ENCODE measurements around the gene MISFA. TPM values are rescaled to one million over a fixed set of nuclear protein-coding genes. Genes with fewer than 3 reads are reported as not detected.

The MISFA gene
- total and polyA plus RNA-seq, 9 of the 15 experiments (the other 6 are each of a cell fraction or from before 2014, with no cell fraction given) = 1.6 to 6.3 (median 3.4) TPM

DNA sequence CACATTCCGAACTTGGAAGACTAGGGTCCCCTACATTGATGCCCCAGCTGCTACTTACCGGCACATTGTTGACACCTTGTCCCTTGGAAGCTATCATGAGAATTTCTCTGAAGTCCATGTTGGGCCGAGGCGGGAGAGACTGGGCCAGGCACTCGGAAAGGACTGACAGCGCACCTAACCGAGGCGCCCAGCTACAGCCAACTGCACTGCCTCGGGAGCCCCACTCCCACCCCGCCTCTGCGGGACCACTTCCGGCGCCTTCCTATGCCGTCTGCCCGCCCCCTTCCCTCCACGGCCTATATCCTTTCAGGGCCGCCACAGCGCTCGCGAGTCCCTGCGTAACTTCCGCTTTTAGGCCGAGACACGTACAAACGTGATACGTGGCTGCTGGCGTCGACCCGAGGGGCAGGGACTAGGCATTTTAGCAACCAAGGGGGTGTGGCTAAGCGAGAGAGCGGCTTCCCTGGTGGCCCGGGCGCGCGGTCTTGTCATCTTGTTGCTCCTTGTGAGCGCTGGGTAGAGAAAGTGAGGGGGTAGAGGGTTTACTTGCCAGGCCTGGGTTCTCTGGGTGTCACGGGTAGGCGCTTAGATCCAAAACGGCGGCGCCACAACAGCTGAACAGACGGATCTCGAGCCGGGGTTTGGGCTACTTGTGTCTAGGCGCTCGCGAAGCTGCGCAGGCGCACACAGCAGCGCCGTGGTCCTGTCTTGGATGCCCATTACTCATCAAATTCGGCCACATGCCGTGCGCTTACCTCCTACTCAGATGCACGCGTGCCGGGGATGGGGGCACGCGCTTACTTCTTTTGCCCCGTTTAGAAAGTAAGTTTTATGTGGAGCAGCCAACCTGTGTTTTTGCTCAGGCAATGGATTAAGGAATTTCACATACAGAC lies 34.8 kb downstream of the MISFA start, which contains the start of gene SPTY2D1 (continued):
- TF ChIP-seq GTF2E2 (tag; IDR thresholded peaks at IDR 0.05) (peak; percentile 69; the same call in 1 of the 2 replicates), ZNF146 (CRISPR knock-in tag; IDR thresholded peaks at IDR 0.05; ENCODE audit: unreplicated experiment) (no peak), NCOA6 (IDR thresholded peaks at IDR 0.05) (no peak), SAFB2 (IDR thresholded peaks at IDR 0.05; ENCODE audit: borderline replicate concordance, low read depth, low read length, severe bottlenecking) (no peak), NCOA2 (IDR thresholded peaks at IDR 0.05; ENCODE audit: partially characterized antibody in 2 of 2) (no peak), SMARCC2 (IDR thresholded peaks at IDR 0.05; ENCODE audit: low read depth) (peak; percentile 34; the same call in 1 of the 2 replicates), POLR2H (tag; IDR thresholded peaks at IDR 0.05; ENCODE audit: low read depth) (peak; percentile 89), ASH1L (IDR thresholded peaks at IDR 0.05; ENCODE audit: borderline replicate concordance, low read depth, partially characterized antibody) (peak; percentile 27), NFIC (IDR thresholded peaks at IDR 0.05) (peak; percentile 33), EP300 (IDR thresholded peaks at IDR 0.05; ENCODE audit: low read length) (peak; percentile 32), EZH2 (IDR thresholded peaks at IDR 0.05; ENCODE audit: borderline replicate concordance, low read depth, low read length) (no peak), ZNF324 (CRISPR knock-in tag; IDR thresholded peaks at IDR 0.05) (0 out of 2 replicates have a peak, but pooled peaks have one; percentile 20), BRCA1 (IDR thresholded peaks at IDR 0.05) (no peak), BRCA1 (CRISPR knock-in tag; IDR thresholded peaks at IDR 0.05) (no peak), ATF7 (IDR thresholded peaks at IDR 0.05) (peak; percentile 91), KLF6 (CRISPR knock-in tag; IDR thresholded peaks at IDR 0.05; ENCODE audit: borderline replicate concordance) (no peak), KDM1A (IDR thresholded peaks at IDR 0.05) (peak in 1 of 2 experiments; percentile 69; a peak in 2 of 4 replicates), ELF2 (CRISPR knock-in tag; IDR thresholded peaks at IDR 0.05) (peak; percentile 95), TAF9B (IDR thresholded peaks at IDR 0.05; ENCODE audit: partially characterized antibody) (peak; percentile 67), NR4A1 (CRISPR knock-in tag; IDR thresholded peaks at IDR 0.05) (no peak), NR4A1 (tag; IDR thresholded peaks at IDR 0.05) (0 out of 2 replicates have a peak, but pooled peaks have one; percentile 49), ARID2 (IDR thresholded peaks at IDR 0.05) (no peak), NCOA1 (IDR thresholded peaks at IDR 0.05; ENCODE audit: low read depth) (peak; percentile 84), ZC3H11A (IDR thresholded peaks at IDR 0.05; ENCODE audit: low read depth, low read length) (peak; percentile 83; the same call in 1 of the 2 replicates), NEUROD1 (IDR thresholded peaks at IDR 0.05; ENCODE audit: borderline replicate concordance, low read depth, low read length, partially characterized antibody) (peak; percentile 11)
- TF ChIP-seq, protein P1, sequence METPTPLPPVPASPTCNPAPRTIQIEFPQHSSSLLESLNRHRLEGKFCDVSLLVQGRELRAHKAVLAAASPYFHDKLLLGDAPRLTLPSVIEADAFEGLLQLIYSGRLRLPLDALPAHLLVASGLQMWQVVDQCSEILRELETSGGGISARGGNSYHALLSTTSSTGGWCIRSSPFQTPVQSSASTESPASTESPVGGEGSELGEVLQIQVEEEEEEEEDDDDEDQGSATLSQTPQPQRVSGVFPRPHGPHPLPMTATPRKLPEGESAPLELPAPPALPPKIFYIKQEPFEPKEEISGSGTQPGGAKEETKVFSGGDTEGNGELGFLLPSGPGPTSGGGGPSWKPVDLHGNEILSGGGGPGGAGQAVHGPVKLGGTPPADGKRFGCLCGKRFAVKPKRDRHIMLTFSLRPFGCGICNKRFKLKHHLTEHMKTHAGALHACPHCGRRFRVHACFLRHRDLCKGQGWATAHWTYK (CRISPR knock-in tag; IDR thresholded peaks at IDR 0.05) = peak; percentile 56; the same call in 1 of the 2 replicates
- TF ChIP-seq, protein P2, sequence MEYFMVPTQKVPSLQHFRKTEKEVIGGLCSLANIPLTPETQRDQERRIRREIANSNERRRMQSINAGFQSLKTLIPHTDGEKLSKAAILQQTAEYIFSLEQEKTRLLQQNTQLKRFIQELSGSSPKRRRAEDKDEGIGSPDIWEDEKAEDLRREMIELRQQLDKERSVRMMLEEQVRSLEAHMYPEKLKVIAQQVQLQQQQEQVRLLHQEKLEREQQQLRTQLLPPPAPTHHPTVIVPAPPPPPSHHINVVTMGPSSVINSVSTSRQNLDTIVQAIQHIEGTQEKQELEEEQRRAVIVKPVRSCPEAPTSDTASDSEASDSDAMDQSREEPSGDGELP (CRISPR knock-in tag; IDR thresholded peaks at IDR 0.05; ENCODE audit: borderline replicate concordance) = peak; percentile 80
- TF ChIP-seq, protein P3, sequence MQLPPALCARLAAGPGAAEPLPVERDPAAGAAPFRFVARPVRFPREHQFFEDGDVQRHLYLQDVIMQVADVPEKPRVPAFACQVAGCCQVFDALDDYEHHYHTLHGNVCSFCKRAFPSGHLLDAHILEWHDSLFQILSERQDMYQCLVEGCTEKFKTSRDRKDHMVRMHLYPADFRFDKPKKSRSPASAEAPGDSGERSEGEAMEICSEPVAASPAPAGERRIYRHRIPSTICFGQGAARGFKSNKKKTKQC (CRISPR knock-in tag; IDR thresholded peaks at IDR 0.05) = peak; percentile 93; the same call in 1 of the 2 replicates
